Esophagus muscularis mucosa (tissue), 4 donors: Measurements from ENCODE around the gene PSMG1.

Experiments
- EP300 ChIP-seq: sonication (generic); formaldehyde crosslinking; IDR thresholded peaks from one replicate; pipeline ENCODE4 v1.6.1; 2017; ENCODE audit warnings: antibody characterized with exemption
- POLR2A ChIP-seq: fragments of 450-650 bp; IDR thresholded peaks from one replicate; pipeline ENCODE4 v1.6.1; 2017; ENCODE audit warnings: antibody characterized with exemption, moderate library complexity, mild to moderate bottlenecking, low read depth
- POLR2AphosphoS5 ChIP-seq, 2 donors: sonication (generic); formaldehyde crosslinking; IDR thresholded peaks; one replicate each; pipeline ENCODE4 v1.6.1; 2017; ENCODE audit warnings: antibody characterized with exemption in 2 of 2
- TF ChIP-seq, protein P1 (sequence below), 3 experiments: fragments of 200-600 bp in 2 of 3; fragments of 450-650 bp in 1 of 3; sonication (generic) in 2 of 3; IDR thresholded peaks; one replicate each; pipeline ENCODE4 v1.5.1; 2017 to 2019; ENCODE audit warnings: antibody characterized with exemption in 3 of 3, mild to moderate bottlenecking in 2 of 3, moderate library complexity in 1 of 3

GRCh38 chr21:39182016-39182415 lies 1.2 kb downstream of the PSMG1 start:
- TF ChIP-seq, protein P1, sequence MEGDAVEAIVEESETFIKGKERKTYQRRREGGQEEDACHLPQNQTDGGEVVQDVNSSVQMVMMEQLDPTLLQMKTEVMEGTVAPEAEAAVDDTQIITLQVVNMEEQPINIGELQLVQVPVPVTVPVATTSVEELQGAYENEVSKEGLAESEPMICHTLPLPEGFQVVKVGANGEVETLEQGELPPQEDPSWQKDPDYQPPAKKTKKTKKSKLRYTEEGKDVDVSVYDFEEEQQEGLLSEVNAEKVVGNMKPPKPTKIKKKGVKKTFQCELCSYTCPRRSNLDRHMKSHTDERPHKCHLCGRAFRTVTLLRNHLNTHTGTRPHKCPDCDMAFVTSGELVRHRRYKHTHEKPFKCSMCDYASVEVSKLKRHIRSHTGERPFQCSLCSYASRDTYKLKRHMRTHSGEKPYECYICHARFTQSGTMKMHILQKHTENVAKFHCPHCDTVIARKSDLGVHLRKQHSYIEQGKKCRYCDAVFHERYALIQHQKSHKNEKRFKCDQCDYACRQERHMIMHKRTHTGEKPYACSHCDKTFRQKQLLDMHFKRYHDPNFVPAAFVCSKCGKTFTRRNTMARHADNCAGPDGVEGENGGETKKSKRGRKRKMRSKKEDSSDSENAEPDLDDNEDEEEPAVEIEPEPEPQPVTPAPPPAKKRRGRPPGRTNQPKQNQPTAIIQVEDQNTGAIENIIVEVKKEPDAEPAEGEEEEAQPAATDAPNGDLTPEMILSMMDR (IDR thresholded peaks at IDR 0.05), result no peak
- no peak for TF ChIP-seq POLR2AphosphoS5 (IDR thresholded peaks at IDR 0.05)
- no peak for TF ChIP-seq POLR2A
- TF ChIP-seq EP300, result no peak
